Measurements from ENCODE around the gene TTC31. TPM values are rescaled to one million over a fixed set of nuclear protein-coding genes. Genes with fewer than 3 reads are reported as not detected.

TTC31 gene
- total RNA-seq, 1 experiment from 2014 or later = 26.4 TPM

DNA sequence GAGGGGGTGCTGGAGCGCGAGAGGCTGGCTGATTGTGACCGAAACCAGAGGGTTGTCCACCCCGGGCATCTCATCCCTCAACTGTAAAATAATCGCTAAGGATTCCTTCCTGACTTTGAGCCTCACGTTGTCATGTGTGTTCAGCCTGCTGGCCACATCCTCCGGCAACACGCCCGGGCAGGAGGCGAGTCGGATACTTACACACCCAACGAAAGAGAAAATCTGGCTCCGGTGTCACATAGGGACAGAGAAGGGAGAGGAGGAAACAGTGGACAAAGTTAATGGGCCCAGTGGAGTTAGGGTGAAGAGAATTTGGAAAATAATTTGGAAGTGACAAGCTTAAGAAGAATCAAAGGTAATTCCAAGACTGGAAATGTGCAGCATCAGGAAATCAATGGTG is 33.8 kb downstream of the TTC31 start:
- no peak overlapping the region for H3K4me3 ChIP-seq (replicated peaks in 1 of 2; ENCODE audit: low read depth in 1 of 2, low read length in 2 of 2)

DNA sequence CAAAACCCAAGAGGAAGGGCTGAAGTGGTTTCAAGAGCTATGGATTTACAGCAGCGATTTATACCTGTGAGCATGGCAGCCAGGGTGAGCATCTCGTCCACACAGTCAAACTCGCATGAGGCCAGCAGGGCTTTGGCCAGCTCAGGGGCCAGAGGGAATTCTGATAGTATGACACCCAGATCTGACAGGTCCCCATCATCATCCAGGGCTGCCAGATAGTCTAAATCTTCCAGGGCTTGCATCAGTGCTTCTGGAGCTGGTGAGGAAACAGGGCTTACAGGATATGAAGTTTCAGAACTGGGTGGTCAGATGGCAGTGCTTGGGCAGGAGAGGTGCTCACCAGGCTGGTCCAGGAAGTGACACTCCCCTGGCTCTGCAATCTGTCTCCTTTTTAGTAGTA is 39.6 kb downstream of the TTC31 start:
- no peak for DNase-seq (ENCODE audit: low read depth, low spot score)
- peaks cover 11% of the 10 kb centered on the region for H3K79me2 ChIP-seq (ENCODE audit: insufficient read depth, low read length)
- intact Hi-C loops (cut with micrococcal nuclease) = no loop called here
- H3K36me3 ChIP-seq (ENCODE audit: control insufficient read depth in 1 of 2, insufficient read depth in 2 of 2, low read length in 2 of 2) = peaks cover 13 to 16% of the 10 kb centered on the region in 2 experiments
- H2AFZ ChIP-seq (ENCODE audit: low read depth, low read length, poor library complexity, severe bottlenecking) = no peak overlapping the region
- ATAC-seq = no peak
- H3K9ac ChIP-seq (ENCODE audit: low read length) = no peak overlapping the region
- ChIA-PET RAD21 (ENCODE audit: low non-redundant PET in 1 of 2, low total read pairs in 2 of 2, uncharacterized antibody in 2 of 2, unreplicated experiment in 2 of 2) (no interaction called here), CTCF (no interaction called here), POLR2A (interaction anchor here (1.1 kb wide), 1 partner anchor 13 kb away, joined by 3 read pairs; no protein-coding TSS in a partner anchor)
- no peaks in the 10 kb centered on the region for H3K9me2 ChIP-seq (ENCODE audit: insufficient read depth)
- no peak overlapping the region for H3K4me2 ChIP-seq (ENCODE audit: low read length)
- TF ChIP-seq FOSL1 (IDR thresholded peaks at IDR 0.05; ENCODE audit: low read depth) (no peak), POLR2A (IDR thresholded peaks at IDR 0.05; ENCODE audit: borderline replicate concordance, extremely low read depth, insufficient read depth, insufficient read length) (no peak), SP1 (IDR thresholded peaks at IDR 0.05; ENCODE audit: low read depth) (no peak), CBX3 (IDR thresholded peaks at IDR 0.05; ENCODE audit: low read depth) (no peak), ZFX (IDR thresholded peaks at IDR 0.05) (no peak), TCF7L2 (IDR thresholded peaks at IDR 0.05; ENCODE audit: borderline replicate concordance, extremely low read depth, insufficient read depth, insufficient read length) (no peak)
- TF ChIP-seq, protein P1, sequence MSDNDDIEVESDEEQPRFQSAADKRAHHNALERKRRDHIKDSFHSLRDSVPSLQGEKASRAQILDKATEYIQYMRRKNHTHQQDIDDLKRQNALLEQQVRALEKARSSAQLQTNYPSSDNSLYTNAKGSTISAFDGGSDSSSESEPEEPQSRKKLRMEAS (IDR thresholded peaks at IDR 0.05) = no peak
- TF ChIP-seq, protein P2, sequence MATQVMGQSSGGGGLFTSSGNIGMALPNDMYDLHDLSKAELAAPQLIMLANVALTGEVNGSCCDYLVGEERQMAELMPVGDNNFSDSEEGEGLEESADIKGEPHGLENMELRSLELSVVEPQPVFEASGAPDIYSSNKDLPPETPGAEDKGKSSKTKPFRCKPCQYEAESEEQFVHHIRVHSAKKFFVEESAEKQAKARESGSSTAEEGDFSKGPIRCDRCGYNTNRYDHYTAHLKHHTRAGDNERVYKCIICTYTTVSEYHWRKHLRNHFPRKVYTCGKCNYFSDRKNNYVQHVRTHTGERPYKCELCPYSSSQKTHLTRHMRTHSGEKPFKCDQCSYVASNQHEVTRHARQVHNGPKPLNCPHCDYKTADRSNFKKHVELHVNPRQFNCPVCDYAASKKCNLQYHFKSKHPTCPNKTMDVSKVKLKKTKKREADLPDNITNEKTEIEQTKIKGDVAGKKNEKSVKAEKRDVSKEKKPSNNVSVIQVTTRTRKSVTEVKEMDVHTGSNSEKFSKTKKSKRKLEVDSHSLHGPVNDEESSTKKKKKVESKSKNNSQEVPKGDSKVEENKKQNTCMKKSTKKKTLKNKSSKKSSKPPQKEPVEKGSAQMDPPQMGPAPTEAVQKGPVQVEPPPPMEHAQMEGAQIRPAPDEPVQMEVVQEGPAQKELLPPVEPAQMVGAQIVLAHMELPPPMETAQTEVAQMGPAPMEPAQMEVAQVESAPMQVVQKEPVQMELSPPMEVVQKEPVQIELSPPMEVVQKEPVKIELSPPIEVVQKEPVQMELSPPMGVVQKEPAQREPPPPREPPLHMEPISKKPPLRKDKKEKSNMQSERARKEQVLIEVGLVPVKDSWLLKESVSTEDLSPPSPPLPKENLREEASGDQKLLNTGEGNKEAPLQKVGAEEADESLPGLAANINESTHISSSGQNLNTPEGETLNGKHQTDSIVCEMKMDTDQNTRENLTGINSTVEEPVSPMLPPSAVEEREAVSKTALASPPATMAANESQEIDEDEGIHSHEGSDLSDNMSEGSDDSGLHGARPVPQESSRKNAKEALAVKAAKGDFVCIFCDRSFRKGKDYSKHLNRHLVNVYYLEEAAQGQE (IDR thresholded peaks at IDR 0.05; ENCODE audit: low read depth) = no peak
- no peaks in the 10 kb centered on the region for H4K20me1 ChIP-seq (ENCODE audit: insufficient read depth)
- peaks cover 0 to 8% of the 10 kb centered on the region in 2 experiments; a peak in 1 of 4 replicates for H3K4me1 ChIP-seq (ENCODE audit: control insufficient read depth in 1 of 2, insufficient read depth in 2 of 2, low read length in 2 of 2)
- H3K27me3 ChIP-seq (ENCODE audit: insufficient read depth, low read length) = no peaks in the 10 kb centered on the region
- no peak overlapping the region for H3K4me3 ChIP-seq (replicated peaks in 1 of 2; ENCODE audit: low read depth in 1 of 2, low read length in 2 of 2)
- no TSS peak for BruUV-seq (replicated peaks)
- H3K27ac ChIP-seq (ENCODE audit: low read depth, low read length) = no peak overlapping the region
- no peaks in the 10 kb centered on the region for H3K9me3 ChIP-seq (ENCODE audit: control insufficient read depth in 1 of 2, insufficient read depth in 1 of 2, low read depth in 1 of 2, low read length in 2 of 2)

More for the DNA sequence above, 33.8 kb downstream of the TTC31 start:
- Histone ChIP-seq H3K9ac (ENCODE audit: low read length) (no peak overlapping the region), H3K79me2 (ENCODE audit: insufficient read depth, low read length) (no peaks in the 10 kb centered on the region), H3K36me3 (ENCODE audit: control insufficient read depth in 1 of 2, insufficient read depth in 2 of 2, low read length in 2 of 2) (no peaks in the 10 kb centered on the region), H3K27ac (ENCODE audit: low read depth, low read length) (no peak overlapping the region), H4K20me1 (ENCODE audit: insufficient read depth) (no peaks in the 10 kb centered on the region), H3K27me3 (ENCODE audit: insufficient read depth, low read length) (no peaks in the 10 kb centered on the region), H3K9me2 (ENCODE audit: insufficient read depth) (no peaks in the 10 kb centered on the region), H3K4me2 (ENCODE audit: low read length) (no peak overlapping the region), H2AFZ (ENCODE audit: low read depth, low read length, poor library complexity, severe bottlenecking) (no peak overlapping the region), H3K9me3 (ENCODE audit: control insufficient read depth in 1 of 2, insufficient read depth in 1 of 2, low read depth in 1 of 2, low read length in 2 of 2) (no peaks in the 10 kb centered on the region), H3K4me1 (ENCODE audit: control insufficient read depth in 1 of 2, insufficient read depth in 2 of 2, low read length in 2 of 2) (no peaks in the 10 kb centered on the region)
- intact Hi-C loops (cut with micrococcal nuclease) = no loop called here
- ChIA-PET POLR2A (no interaction called here), CTCF (no interaction called here), RAD21 (ENCODE audit: low non-redundant PET in 1 of 2, low total read pairs in 2 of 2, uncharacterized antibody in 2 of 2, unreplicated experiment in 2 of 2) (no interaction called here)
- ATAC-seq (no peak), DNase-seq (ENCODE audit: low read depth, low spot score) (no peak)
- BruUV-seq (replicated peaks) = no TSS peak
- TF ChIP-seq, protein P1 (IDR thresholded peaks at IDR 0.05) = no peak
- TF ChIP-seq ELF1 (IDR thresholded peaks at IDR 0.05; ENCODE audit: borderline replicate concordance, low read depth) (no peak), POLR2AphosphoS5 (IDR thresholded peaks at IDR 0.05; ENCODE audit: low read depth, low read length) (no peak)
